ENCODE measurements around the gene MYH11. TPM values are rescaled to one million over a fixed set of nuclear protein-coding genes. Genes with fewer than 3 reads are reported as not detected.

Gene MYH11
- total and polyA plus RNA-seq, 2 of the 13 experiments (the other 11 are each of a cell fraction or from before 2014, with no cell fraction given), result not detected

DNA sequence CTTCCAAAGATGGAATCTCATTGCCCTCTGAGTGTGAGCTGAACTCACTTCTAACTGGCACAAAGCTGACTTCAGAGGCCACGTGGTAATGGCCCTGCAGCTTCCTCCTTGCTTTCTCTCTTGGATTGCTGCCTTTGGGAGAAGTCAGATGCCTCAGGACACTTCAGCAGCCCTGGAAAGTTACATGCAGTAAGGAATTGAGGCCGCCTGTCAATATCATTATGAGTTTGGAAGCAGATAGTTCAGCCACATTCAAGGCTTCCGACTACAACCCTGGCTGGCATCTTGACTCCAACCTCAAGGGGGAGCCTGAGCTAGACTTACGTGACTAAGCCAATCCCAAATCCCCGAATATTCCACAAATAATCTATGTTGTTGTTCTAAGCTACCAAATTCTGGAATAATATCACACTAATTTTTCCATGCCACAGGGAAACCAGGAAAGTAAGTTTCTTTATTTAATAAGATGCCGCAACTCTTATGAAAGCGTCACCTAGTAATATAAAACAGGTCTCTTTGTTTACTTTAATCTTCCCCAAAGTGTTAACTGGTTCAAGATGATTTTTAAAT, 18.0 kb upstream of the MYH11 start (continued):
- peak; percentile 95 for TF ChIP-seq SMC3 (IDR thresholded peaks at IDR 0.05; ENCODE audit: low read length)
- no peak for TF ChIP-seq KDM6A (CRISPR knock-in tag; IDR thresholded peaks at IDR 0.05; ENCODE audit: low read depth)
- TF ChIP-seq KAT8 (CRISPR knock-in tag; IDR thresholded peaks at IDR 0.05), result peak; percentile 58; the same call in 1 of the 2 replicates
- no peak for TF ChIP-seq ZNF747 (CRISPR knock-in tag; IDR thresholded peaks at IDR 0.05; ENCODE audit: borderline replicate concordance)
- peak; percentile 47 for TF ChIP-seq ZNF781 (CRISPR knock-in tag; IDR thresholded peaks at IDR 0.05; ENCODE audit: borderline replicate concordance, not compliant biosample characterization)

DNA sequence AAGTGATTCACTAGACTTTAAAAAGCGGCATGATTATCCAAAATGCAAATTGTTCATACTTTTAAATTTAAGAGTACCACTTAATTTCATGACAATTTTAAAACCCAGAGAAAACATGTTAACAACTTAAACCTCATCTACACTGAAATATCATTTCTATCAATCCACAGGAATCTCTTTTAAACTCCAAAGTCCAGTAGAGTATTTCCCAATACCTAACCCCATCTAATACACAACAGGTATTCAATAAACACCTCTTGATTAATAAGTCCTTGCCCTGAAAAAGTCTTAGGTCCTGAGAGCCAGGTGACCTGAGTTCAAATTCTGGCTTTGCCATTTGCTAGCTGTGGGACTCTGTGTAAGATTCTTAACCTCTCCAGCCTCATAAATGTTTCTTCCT, 16.9 kb upstream of the MYH11 start:
- Histone ChIP-seq H3K27ac (ENCODE audit: extremely low read length, insufficient read depth, low read length) (no peak overlapping the region), H3K27me3 (ENCODE audit: control insufficient read depth in 1 of 2, insufficient read depth in 2 of 2, low read length in 2 of 2) (no peaks in the 10 kb centered on the region), H3K79me2 (ENCODE audit: insufficient read depth, low read length) (no peaks in the 10 kb centered on the region), H2AFZ (ENCODE audit: low read length) (no peak overlapping the region), H3K36me3 (replicated peaks in 1 of 2; ENCODE audit: control insufficient read depth in 1 of 2, insufficient read depth in 2 of 2, low read length in 2 of 2) (peaks cover 10 to 38% of the 10 kb centered on the region in 2 experiments), H3K9ac (ENCODE audit: insufficient read depth, low read depth, low read length) (no peak overlapping the region), H3K4me1 (ENCODE audit: insufficient read depth, low read length) (no peaks in the 10 kb centered on the region), H3K4me3 (replicated peaks in 1 of 3; ENCODE audit: insufficient read depth in 1 of 3, low read depth in 2 of 3, low read length in 3 of 3) (no peak overlapping the region), H4K20me1 (ENCODE audit: insufficient read depth, low read length) (no peaks in the 10 kb centered on the region), H3K9me3 (ENCODE audit: low read length) (no peaks in the 10 kb centered on the region), H3K4me2 (ENCODE audit: low read depth, low read length) (no peak overlapping the region)
- CTCF ChIA-PET (ENCODE audit: low intra/inter-chr PET ratio, low total read pairs), result interaction anchor here (2.8 kb wide), 1 partner anchor 254 kb away, joined by 48 read pairs; no protein-coding TSS in a partner anchor
- ATAC-seq, result no peak
- intact Hi-C loops (cut with micrococcal nuclease; ENCODE audit: unreplicated experiment) (loop anchor here (2.0 kb wide), 1 partner anchor 75 kb away; the partner anchor contains the start of gene ABCC1), in situ Hi-C loops (cut with HindIII; ENCODE audit: extremely low pct_ligation_motif_present, low pct_unique_long_range_greater_than_20kb) (loop anchor here (5.0 kb wide), 1 partner anchor 254 kb away; no protein-coding TSS in a partner anchor)
- DNase-seq (ENCODE audit: low spot score), result no peak
- TF ChIP-seq CEBPB (IDR thresholded peaks at IDR 0.05; ENCODE audit: borderline replicate concordance, low read depth, low read length) (0 out of 2 replicates have a peak, but pooled peaks have one; percentile 36), SIX1 (CRISPR knock-in tag; IDR thresholded peaks at IDR 0.05; ENCODE audit: borderline replicate concordance) (no peak), BCLAF1 (IDR thresholded peaks at IDR 0.05) (no peak), HMG20B (CRISPR knock-in tag; conservative IDR thresholded peaks at IDR 0.05) (no peak), ZSCAN20 (CRISPR knock-in tag; IDR thresholded peaks at IDR 0.05; ENCODE audit: borderline replicate concordance) (no peak)
- POLR2A ChIA-PET, result interaction anchor here (3.3 kb wide), 1 partner anchor 15 kb away, joined by 24 read pairs; the partner anchor contains the start of gene CEP20
- 83% methylated on average over 1 of the region's 1 CpG for WGBS (ENCODE audit: low lambda C conversion rate)
- no TSS peak for BruUV-seq (replicated peaks)
- FAIRE-seq, result no peak

All from HepG2 (cell line).